HCT116 (cell line): Measurements from ENCODE around the gene AEBP2. TPM values are rescaled to one million over a fixed set of nuclear protein-coding genes. Genes with fewer than 3 reads are reported as not detected.

ENCODE experiments used
- ATAC-seq: fragments of 200-7000 bp; cut with Tn5 transposase; 2 replicates; pipeline ENCODE4 v1.9.1; 2020; ENCODE audit warnings: mild to moderate bottlenecking, moderate library complexity
- BruUV-seq: library from RNA; stranded (reverse); fragments of 400-500 nt; replicated peaks from 2 replicates; lab custom pipeline; 2021; lab: Mats Ljungman, UMichigan
- CTCF ChIA-PET: fragments of 300-600 bp; sonication (Branson Sonifier 250); formaldehyde crosslinking; loops from one replicate; lab custom pipeline; 2021; ENCODE audit warnings: antibody characterized with exemption; lab: Charles Lee
- POLR2A ChIA-PET: fragments of 300-600, 350-600 bp; sonication (Branson Sonifier 250); formaldehyde crosslinking; loops from one replicate; lab custom pipeline; 2021; ENCODE audit warnings: antibody characterized with exemption; lab: Charles Lee
- RAD21 ChIA-PET, 2 experiments: fragments of 300-600 bp; sonication (Branson Sonifier 250); formaldehyde crosslinking; loops; one replicate each; lab custom pipeline; 2023; ENCODE audit warnings: low total read pairs in 2 of 2; ENCODE audit not compliant: uncharacterized antibody in 2 of 2, unreplicated experiment in 2 of 2, low non-redundant PET in 1 of 2; lab: Charles Lee
- DNase-seq: peaks from one replicate; pipeline ENCODE4 v3.0.0-alpha.2; 2010; ENCODE audit warnings: low read depth, low spot score
- H2AFZ ChIP-seq: fragments of 200-600 bp; shearing (Covaris generic), sonication (generic); 2 replicates; pipeline ENCODE4 v1.6.1; 2017; ENCODE audit warnings: low read depth, mixed run types, mixed read lengths, antibody characterized with exemption, low read length; ENCODE audit not compliant: poor library complexity, severe bottlenecking
- H3K27ac ChIP-seq: 2 replicates; pipeline ENCODE4 v1.5.1; 2012; ENCODE audit warnings: low read depth, low read length
- H3K27me3 ChIP-seq: fragments of 200-600 bp; sonication (generic); 2 replicates; pipeline ENCODE4 v1.6.1; 2016; ENCODE audit warnings: mixed run types, low read length, mixed read lengths; ENCODE audit not compliant: insufficient read depth
- H3K36me3 ChIP-seq, 2 experiments: fragments of 200-500 bp in 1 of 2; fragments of 200-600 bp in 1 of 2; sonication (Bioruptor generic) in 1 of 2; sonication (generic) in 1 of 2; 2 replicates each; pipeline versions ENCODE4 v1.5.1 to v1.6.1; 2014 to 2016; ENCODE audit warnings: low read length in 2 of 2, inconsistent platforms in 1 of 2, mixed read lengths in 1 of 2, mixed run types in 1 of 2; ENCODE audit not compliant: insufficient read depth in 2 of 2, control insufficient read depth in 1 of 2
- H3K4me1 ChIP-seq, 2 experiments: fragments of 200-600 bp in 1 of 2; sonication (generic) in 1 of 2; 2 replicates each; pipeline versions ENCODE4 v1.5.1 to v1.6.1; 2012 to 2017; ENCODE audit warnings: low read length in 2 of 2, inconsistent platforms in 1 of 2, mild to moderate bottlenecking in 1 of 2, mixed read lengths in 1 of 2, mixed run types in 1 of 2, moderate library complexity in 1 of 2; ENCODE audit not compliant: insufficient read depth in 2 of 2, control insufficient read depth in 1 of 2
- H3K4me2 ChIP-seq: fragments of 200-600 bp; sonication (generic); 2 replicates; pipeline ENCODE4 v1.6.1; 2017; ENCODE audit warnings: mixed run types, low read length, mixed read lengths
- H3K4me3 ChIP-seq, 2 experiments: fragments of 200-600 bp in 1 of 2; sonication (generic) in 1 of 2; replicated peaks in 1 of 2; 2 replicates each; pipeline ENCODE4 v1.5.1; 2011 to 2016; ENCODE audit warnings: low read length in 2 of 2, control low read depth in 1 of 2, low read depth in 1 of 2, mild to moderate bottlenecking in 1 of 2, mixed read lengths in 1 of 2, mixed run types in 1 of 2
- H3K79me2 ChIP-seq: fragments of 200-600 bp; sonication (generic); 2 replicates; pipeline ENCODE4 v1.6.1; 2017; ENCODE audit warnings: mild to moderate bottlenecking, mixed run types, low read length, moderate library complexity, mixed read lengths; ENCODE audit not compliant: insufficient read depth
- H3K9ac ChIP-seq: fragments of 200-600 bp; sonication (generic); 2 replicates; pipeline ENCODE4 v1.6.1; 2016; ENCODE audit warnings: low read length, mixed read lengths
- H3K9me2 ChIP-seq: fragments of 200-600 bp; sonication (generic), shearing (Covaris generic); 2 replicates; pipeline ENCODE4 v1.6.1; 2017; ENCODE audit warnings: mixed run types, mild to moderate bottlenecking, moderate library complexity; ENCODE audit not compliant: insufficient read depth
- H3K9me3 ChIP-seq, 2 experiments: fragments of 200-500 bp in 1 of 2; fragments of 200-600 bp in 1 of 2; sonication (Bioruptor generic) in 1 of 2; sonication (generic) in 1 of 2; 2 replicates each; pipeline ENCODE4 v1.6.1; 2014 to 2017; ENCODE audit warnings: low read length in 2 of 2, mixed read lengths in 2 of 2, inconsistent platforms in 1 of 2, low read depth in 1 of 2, mild to moderate bottlenecking in 1 of 2, mixed run types in 1 of 2, moderate library complexity in 1 of 2; ENCODE audit not compliant: control insufficient read depth in 1 of 2, insufficient read depth in 1 of 2
- H4K20me1 ChIP-seq: fragments of 200-600 bp; sonication (generic), shearing (Covaris generic); 2 replicates; pipeline ENCODE4 v1.6.1; 2017; ENCODE audit warnings: mixed run types, mild to moderate bottlenecking, moderate library complexity; ENCODE audit not compliant: insufficient read depth
- CBX3 ChIP-seq: IDR thresholded peaks from 2 replicates; pipeline ENCODE4 v1.6.1; 2012; ENCODE audit warnings: low read depth
- CEBPB ChIP-seq: IDR thresholded peaks from 2 replicates; pipeline ENCODE4 v1.6.1; 2012; ENCODE audit warnings: low read depth
- EZH2phosphoT487 ChIP-seq: fragments of 200-600 bp; IDR thresholded peaks from 2 replicates; pipeline ENCODE4 v1.6.1; 2018; ENCODE audit warnings: antibody characterized with exemption, borderline replicate concordance
- FOSL1 ChIP-seq: IDR thresholded peaks from 2 replicates; pipeline ENCODE4 v1.6.1; 2012; ENCODE audit warnings: low read depth
- JUND ChIP-seq: IDR thresholded peaks from 2 replicates; pipeline ENCODE4 v1.6.1; 2012
- POLR2AphosphoS5 ChIP-seq: IDR thresholded peaks from 2 replicates; pipeline ENCODE4 v1.6.1; 2011; ENCODE audit warnings: mild to moderate bottlenecking, low read depth, low read length, moderate library complexity
- RAD21 ChIP-seq: IDR thresholded peaks from 2 replicates; pipeline ENCODE4 v1.6.1; 2012; ENCODE audit warnings: low read depth, mild to moderate bottlenecking
- SIN3A ChIP-seq: IDR thresholded peaks from 2 replicates; pipeline ENCODE4 v1.6.1; 2012; ENCODE audit warnings: low read depth
- SP1 ChIP-seq: IDR thresholded peaks from 2 replicates; pipeline ENCODE4 v1.6.1; 2012; ENCODE audit warnings: low read depth
- ZFX ChIP-seq: fragments of 450-650 bp; IDR thresholded peaks from 2 replicates; pipeline ENCODE4 v1.6.1; 2017
- ZNF274 ChIP-seq: fragments of 200-500 bp; sonication (Bioruptor generic); IDR thresholded peaks from 2 replicates; pipeline ENCODE4 v1.6.1; 2014; ENCODE audit warnings: mild to moderate bottlenecking, low read depth, low read length, inconsistent platforms
- intact Hi-C: fragments of 100-400 bp; cut with micrococcal nuclease; formaldehyde crosslinking; loops from 2 replicates; pipeline ENCODE4 v1.10.0; 2022
- total RNA-seq: library from RNA; stranded (reverse); gene quantifications from one replicate; pipeline ENCODE4 v1.2.1, GENCODE V29; 2021; ENCODE audit not compliant: unreplicated experiment
- TF ChIP-seq, protein P1 (sequence below): IDR thresholded peaks from 2 replicates; pipeline ENCODE4 v1.6.1; 2011; ENCODE audit warnings: mild to moderate bottlenecking, low read length, moderate library complexity; ENCODE audit not compliant: insufficient replicate concordance; ENCODE audit errors: extremely low read depth
- TF ChIP-seq, protein P2 (sequence below), 3 experiments: fragments of 200-600 bp in 1 of 3; sonication (generic) in 1 of 3; IDR thresholded peaks in 2 of 3; conservative IDR thresholded peaks in 1 of 3; 2 replicates each; pipeline ENCODE4 v1.5.1; 2012 to 2017; ENCODE audit warnings: low read depth in 2 of 3, low read length in 2 of 3, antibody characterized with exemption in 1 of 3, borderline replicate concordance in 1 of 3, control low read depth in 1 of 3, mild to moderate bottlenecking in 1 of 3, mixed read lengths in 1 of 3, mixed run types in 1 of 3, moderate library complexity in 1 of 3; ENCODE audit not compliant: insufficient read depth in 1 of 3
- TF ChIP-seq, protein P3 (sequence below): IDR thresholded peaks from 2 replicates; pipeline ENCODE4 v1.6.1; 2012; ENCODE audit warnings: low read depth

The AEBP2 gene
- total RNA-seq, 1 experiment from 2014 or later, result 44.6 TPM

DNA sequence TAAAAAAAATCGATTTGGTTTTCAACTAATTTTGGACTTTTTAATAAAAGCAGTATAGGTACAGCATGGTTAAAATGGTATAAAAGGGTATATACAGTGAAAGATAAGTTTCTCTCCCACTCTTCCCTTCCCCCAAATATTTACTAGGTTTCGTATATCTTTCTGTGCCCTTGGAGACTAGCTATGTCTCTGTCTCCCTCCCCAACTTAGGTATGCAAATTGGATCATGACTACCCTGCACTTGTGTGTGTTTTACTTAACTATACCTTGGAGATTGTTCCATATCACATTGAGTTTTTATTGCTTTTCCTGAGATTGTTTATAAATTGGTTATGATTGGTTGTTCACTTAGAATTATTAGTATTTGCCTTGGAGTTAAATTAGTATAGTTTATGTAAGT is 19.4 kb downstream of the AEBP2 start:
- TF ChIP-seq, protein P1, sequence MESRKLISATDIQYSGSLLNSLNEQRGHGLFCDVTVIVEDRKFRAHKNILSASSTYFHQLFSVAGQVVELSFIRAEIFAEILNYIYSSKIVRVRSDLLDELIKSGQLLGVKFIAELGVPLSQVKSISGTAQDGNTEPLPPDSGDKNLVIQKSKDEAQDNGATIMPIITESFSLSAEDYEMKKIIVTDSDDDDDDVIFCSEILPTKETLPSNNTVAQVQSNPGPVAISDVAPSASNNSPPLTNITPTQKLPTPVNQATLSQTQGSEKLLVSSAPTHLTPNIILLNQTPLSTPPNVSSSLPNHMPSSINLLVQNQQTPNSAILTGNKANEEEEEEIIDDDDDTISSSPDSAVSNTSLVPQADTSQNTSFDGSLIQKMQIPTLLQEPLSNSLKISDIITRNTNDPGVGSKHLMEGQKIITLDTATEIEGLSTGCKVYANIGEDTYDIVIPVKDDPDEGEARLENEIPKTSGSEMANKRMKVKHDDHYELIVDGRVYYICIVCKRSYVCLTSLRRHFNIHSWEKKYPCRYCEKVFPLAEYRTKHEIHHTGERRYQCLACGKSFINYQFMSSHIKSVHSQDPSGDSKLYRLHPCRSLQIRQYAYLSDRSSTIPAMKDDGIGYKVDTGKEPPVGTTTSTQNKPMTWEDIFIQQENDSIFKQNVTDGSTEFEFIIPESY, result no peak
- TF ChIP-seq POLR2AphosphoS5, result no peak
- TF ChIP-seq FOSL1, result no peak
- no peak for TF ChIP-seq EZH2phosphoT487
- TF ChIP-seq, all 23 proteins: peak for 0
- DNase-seq (no peak), ATAC-seq (no peak)
- ChIA-PET CTCF (no interaction called here), RAD21 (no interaction called here), POLR2A (no interaction called here)
- no peaks in the 10 kb centered on the region for H3K9me3 ChIP-seq
- no peak overlapping the region for H2AFZ ChIP-seq
- peaks cover 5% of the 10 kb centered on the region; the same call in 1 of the 2 replicates for H4K20me1 ChIP-seq
- intact Hi-C loops, result no loop called here
- no peak overlapping the region for H3K27ac ChIP-seq
- H3K79me2 ChIP-seq, result peaks cover 98% of the 10 kb centered on the region
- H3K4me3 ChIP-seq, result no peak overlapping the region
- H3K36me3 ChIP-seq, result no peaks in the 10 kb centered on the region; a peak in 1 of 4 replicates
- no peak overlapping the region for H3K4me2 ChIP-seq
- no peaks in the 10 kb centered on the region for H3K27me3 ChIP-seq
- H3K4me1 ChIP-seq, result no peaks in the 10 kb centered on the region
- no peaks in the 10 kb centered on the region for H3K9me2 ChIP-seq
- BruUV-seq, result no TSS peak
- no peak overlapping the region for H3K9ac ChIP-seq

DNA sequence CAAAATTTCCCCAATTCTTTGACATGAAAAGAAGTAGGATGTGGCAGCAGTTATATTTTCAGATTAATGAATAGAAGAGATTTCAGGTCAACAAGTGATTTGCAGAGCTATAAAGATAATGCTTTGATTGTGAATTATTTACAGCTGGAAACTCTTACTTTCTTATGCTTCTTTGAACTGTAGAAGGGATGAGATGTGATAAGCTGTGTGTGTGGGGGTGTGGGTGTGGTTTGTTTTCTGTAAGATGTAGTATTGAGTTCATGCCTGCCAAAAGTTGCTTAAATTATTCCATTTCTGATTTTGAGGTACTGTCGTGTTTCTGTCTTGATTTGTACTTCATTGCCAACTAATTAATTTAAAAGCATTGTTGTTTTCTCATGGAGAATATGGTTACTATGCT is 22.7 kb downstream of the AEBP2 start:
- no peak overlapping the region for H3K27ac ChIP-seq
- ATAC-seq (no peak), DNase-seq (no peak)
- ChIA-PET CTCF (no interaction called here), RAD21 (no interaction called here), POLR2A (no interaction called here)
- no peak overlapping the region for H3K9ac ChIP-seq
- no peak overlapping the region for H3K4me2 ChIP-seq
- no peak overlapping the region for H3K4me3 ChIP-seq
- H3K4me1 ChIP-seq, result no peaks in the 10 kb centered on the region
- no TSS peak for BruUV-seq
- H3K36me3 ChIP-seq, result peaks cover 0 to 5% of the 10 kb centered on the region in 2 experiments; a peak in 3 of 4 replicates
- H4K20me1 ChIP-seq, result no peaks in the 10 kb centered on the region; the same call in 1 of the 2 replicates
- no peak overlapping the region for H2AFZ ChIP-seq
- H3K27me3 ChIP-seq, result no peaks in the 10 kb centered on the region
- H3K9me2 ChIP-seq, result no peaks in the 10 kb centered on the region
- intact Hi-C loops, result no loop called here
- H3K79me2 ChIP-seq, result peaks cover 95% of the 10 kb centered on the region
- no peaks in the 10 kb centered on the region for H3K9me3 ChIP-seq
- TF ChIP-seq FOSL1 (no peak), ZFX (no peak), CEBPB (no peak), CBX3 (no peak), SIN3A (no peak), JUND (no peak), SP1 (no peak), RAD21 (no peak), ZNF274 (no peak)
- TF ChIP-seq, protein P2, sequence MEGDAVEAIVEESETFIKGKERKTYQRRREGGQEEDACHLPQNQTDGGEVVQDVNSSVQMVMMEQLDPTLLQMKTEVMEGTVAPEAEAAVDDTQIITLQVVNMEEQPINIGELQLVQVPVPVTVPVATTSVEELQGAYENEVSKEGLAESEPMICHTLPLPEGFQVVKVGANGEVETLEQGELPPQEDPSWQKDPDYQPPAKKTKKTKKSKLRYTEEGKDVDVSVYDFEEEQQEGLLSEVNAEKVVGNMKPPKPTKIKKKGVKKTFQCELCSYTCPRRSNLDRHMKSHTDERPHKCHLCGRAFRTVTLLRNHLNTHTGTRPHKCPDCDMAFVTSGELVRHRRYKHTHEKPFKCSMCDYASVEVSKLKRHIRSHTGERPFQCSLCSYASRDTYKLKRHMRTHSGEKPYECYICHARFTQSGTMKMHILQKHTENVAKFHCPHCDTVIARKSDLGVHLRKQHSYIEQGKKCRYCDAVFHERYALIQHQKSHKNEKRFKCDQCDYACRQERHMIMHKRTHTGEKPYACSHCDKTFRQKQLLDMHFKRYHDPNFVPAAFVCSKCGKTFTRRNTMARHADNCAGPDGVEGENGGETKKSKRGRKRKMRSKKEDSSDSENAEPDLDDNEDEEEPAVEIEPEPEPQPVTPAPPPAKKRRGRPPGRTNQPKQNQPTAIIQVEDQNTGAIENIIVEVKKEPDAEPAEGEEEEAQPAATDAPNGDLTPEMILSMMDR (IDR thresholded peaks at IDR 0.05 in 2 of 3, conservative IDR thresholded peaks at IDR 0.05 in 1 of 3; ENCODE audit: borderline replicate concordance in 1 of 3, insufficient read depth in 1 of 3, low read depth in 2 of 3, low read length in 2 of 3), result no peak
- TF ChIP-seq, protein P3, sequence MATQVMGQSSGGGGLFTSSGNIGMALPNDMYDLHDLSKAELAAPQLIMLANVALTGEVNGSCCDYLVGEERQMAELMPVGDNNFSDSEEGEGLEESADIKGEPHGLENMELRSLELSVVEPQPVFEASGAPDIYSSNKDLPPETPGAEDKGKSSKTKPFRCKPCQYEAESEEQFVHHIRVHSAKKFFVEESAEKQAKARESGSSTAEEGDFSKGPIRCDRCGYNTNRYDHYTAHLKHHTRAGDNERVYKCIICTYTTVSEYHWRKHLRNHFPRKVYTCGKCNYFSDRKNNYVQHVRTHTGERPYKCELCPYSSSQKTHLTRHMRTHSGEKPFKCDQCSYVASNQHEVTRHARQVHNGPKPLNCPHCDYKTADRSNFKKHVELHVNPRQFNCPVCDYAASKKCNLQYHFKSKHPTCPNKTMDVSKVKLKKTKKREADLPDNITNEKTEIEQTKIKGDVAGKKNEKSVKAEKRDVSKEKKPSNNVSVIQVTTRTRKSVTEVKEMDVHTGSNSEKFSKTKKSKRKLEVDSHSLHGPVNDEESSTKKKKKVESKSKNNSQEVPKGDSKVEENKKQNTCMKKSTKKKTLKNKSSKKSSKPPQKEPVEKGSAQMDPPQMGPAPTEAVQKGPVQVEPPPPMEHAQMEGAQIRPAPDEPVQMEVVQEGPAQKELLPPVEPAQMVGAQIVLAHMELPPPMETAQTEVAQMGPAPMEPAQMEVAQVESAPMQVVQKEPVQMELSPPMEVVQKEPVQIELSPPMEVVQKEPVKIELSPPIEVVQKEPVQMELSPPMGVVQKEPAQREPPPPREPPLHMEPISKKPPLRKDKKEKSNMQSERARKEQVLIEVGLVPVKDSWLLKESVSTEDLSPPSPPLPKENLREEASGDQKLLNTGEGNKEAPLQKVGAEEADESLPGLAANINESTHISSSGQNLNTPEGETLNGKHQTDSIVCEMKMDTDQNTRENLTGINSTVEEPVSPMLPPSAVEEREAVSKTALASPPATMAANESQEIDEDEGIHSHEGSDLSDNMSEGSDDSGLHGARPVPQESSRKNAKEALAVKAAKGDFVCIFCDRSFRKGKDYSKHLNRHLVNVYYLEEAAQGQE, result no peak
